Stomach (tissue), 9 donors: ENCODE data around the gene SERPIND1. TPM values are rescaled to one million over a fixed set of nuclear protein-coding genes. Genes with fewer than 3 reads are reported as not detected.
"Not testable (repeated sequence)": the region's sequence is repeated elsewhere in the genome, so short reads cannot be mapped to it uniquely, and the experiment has no call there.

Source experiments
- DNase-seq, 2 donors: peaks; one replicate each; pipeline versions ENCODE4 v3.0.0 to v3.0.0-alpha.2; 2013 to 2019
- H3K27ac ChIP-seq, 5 donors: fragments of 200-600 bp in 4 of 5; sonication (generic) in 4 of 5; one replicate each; pipeline ENCODE4 v1.5.1; 2013 to 2019; ENCODE audit warnings: mild to moderate bottlenecking in 1 of 5, moderate library complexity in 1 of 5
- H3K27me3 ChIP-seq, 3 donors: fragments of 200-600 bp; sonication (generic); one replicate each; pipeline ENCODE4 v1.5.1; 2017 to 2019; ENCODE audit warnings: mixed run types in 1 of 3
- H3K36me3 ChIP-seq, 4 donors: fragments of 200-600 bp; sonication (generic); 1 replicate in 3 of 4; 2 replicates in 1 of 4; pipeline ENCODE4 v1.5.1; 2016 to 2019
- H3K4me1 ChIP-seq, 4 donors: fragments of 200-600 bp; sonication (generic); one replicate each; pipeline ENCODE4 v1.5.1; 2016 to 2019
- H3K4me3 ChIP-seq, 4 donors: fragments of 200-600 bp; sonication (generic) in 3 of 4; one replicate each; pipeline ENCODE4 v1.5.1; 2016 to 2019; ENCODE audit warnings: mild to moderate bottlenecking in 1 of 4
- H3K9me3 ChIP-seq, 4 donors: fragments of 200-600 bp; sonication (generic); one replicate each; pipeline ENCODE4 v1.5.1; 2016 to 2019
- CTCF ChIP-seq, 7 experiments: fragments of 450-650 bp in 4 of 7; fragments of 200-600 bp in 3 of 7; sonication (generic) in 3 of 7; IDR thresholded peaks; one replicate each; pipeline ENCODE4 v1.5.1; 2016 to 2019; ENCODE audit warnings: antibody characterized with exemption in 7 of 7, control low read depth in 2 of 7, mild to moderate bottlenecking in 1 of 7
- EP300 ChIP-seq: sonication (generic); formaldehyde crosslinking; IDR thresholded peaks from one replicate; pipeline ENCODE4 v1.6.1; 2017; ENCODE audit warnings: antibody characterized with exemption
- POLR2A ChIP-seq, 4 donors: fragments of 450-650 bp; IDR thresholded peaks; one replicate each; pipeline ENCODE4 v1.6.1; 2016; ENCODE audit warnings: antibody characterized with exemption in 4 of 4, control low read depth in 2 of 4, mild to moderate bottlenecking in 1 of 4, moderate library complexity in 1 of 4
- POLR2AphosphoS5 ChIP-seq, 3 donors: sonication (generic); formaldehyde crosslinking; IDR thresholded peaks; one replicate each; pipeline ENCODE4 v1.6.1; 2016; ENCODE audit warnings: antibody characterized with exemption in 3 of 3
- WGBS, 5 donors: extraction: QIAGEN DNeasy Blood & Tissue Kit in 3 of 5; methylation state at CpG; one replicate each; pipeline versions ENCODE4 v1.1.5 to v1.1.7; 2013 to 2018; 5-methylcytosine and 5-hydroxymethylcytosine counted together
- intact Hi-C: fragments of 100-400 bp; cut with DNase I; formaldehyde crosslinking; loops from one replicate; pipeline ENCODE4 v1.15.1; 2023; ENCODE audit warnings: low total_unique reads
- polyA plus RNA-seq, 3 donors: library from polyadenylated mRNA; stranded (reverse); fragments of 200-250 nt; gene quantifications; one replicate each; pipeline ENCODE4 v1.2.3, GENCODE V29; 2013
- total RNA-seq, 5 donors: library from RNA; depleted of rRNA; stranded (reverse); fragments of >200 nt; gene quantifications; one replicate each; pipeline versions ENCODE4 v1.1.0 to v1.2.3, GENCODE V29; 2014 to 2016
- donor health status: healthy with polysubstance abuse.
- donor health status: Bipolar disorder and iron deficiency.
- donor health status: healthy.

Gene SERPIND1
- total and polyA plus RNA-seq, 8 donors = 0.10 to 0.55 (median 0.46) TPM; not detected in 5

GRCh38 chr22:20766530-20766929 lies 7.4 kb upstream of the SERPIND1 start:
- H3K27ac ChIP-seq = no peak overlapping the region
- H3K36me3 ChIP-seq = peaks cover 26 to 70% (median 59%) of the 10 kb centered on the region in 4 donors
- H3K4me1 ChIP-seq = no peaks in the 10 kb centered on the region
- intact Hi-C loops = no loop called here
- H3K9me3 ChIP-seq = no peaks in the 10 kb centered on the region
- WGBS, 5 donors = 93 to 99% (median 98%) methylated on average over 7 of the region's 7 CpGs
- no peaks in the 10 kb centered on the region for H3K27me3 ChIP-seq
- H3K4me3 ChIP-seq = no peak overlapping the region
- TF ChIP-seq POLR2A (IDR thresholded peaks at IDR 0.05) = no peak
- no peak for TF ChIP-seq EP300
- TF ChIP-seq CTCF (IDR thresholded peaks at IDR 0.05) = no peak
- no peak for TF ChIP-seq POLR2AphosphoS5 (IDR thresholded peaks at IDR 0.05)
- DNase-seq = no peak

- intact Hi-C loops = not testable (repeated sequence)
These were observed 4.5 kb upstream of the SERPIND1 start for GRCh38 chr22:20769496-20769826.

GRCh38 chr22:20771918-20772625 lies 1.8 kb upstream of the SERPIND1 start:
- DNase-seq = no peak
- Histone ChIP-seq H3K4me3 (no peak overlapping the region), H3K27ac (no peak overlapping the region), H3K4me1 (peaks cover 0 to 8% (median 0%) of the 10 kb centered on the region in 4 donors), H3K9me3 (no peaks in the 10 kb centered on the region), H3K27me3 (no peaks in the 10 kb centered on the region), H3K36me3 (peaks cover 0 to 68% (median 38%) of the 10 kb centered on the region in 4 donors)
- WGBS, 5 donors = 83 to 93% (median 87%) methylated on average over 9 of the region's 9 CpGs
- TF ChIP-seq POLR2A (IDR thresholded peaks at IDR 0.05) (no peak), EP300 (no peak), CTCF (IDR thresholded peaks at IDR 0.05) (no peak), POLR2AphosphoS5 (IDR thresholded peaks at IDR 0.05) (no peak)
- intact Hi-C loops = no loop called here

More at GRCh38 chr22:20769496-20769826, 4.5 kb upstream of the SERPIND1 start:
- not testable (repeated sequence) for H3K27me3 ChIP-seq, DNase-seq, H3K4me1 ChIP-seq, H3K4me3 ChIP-seq, H3K27ac ChIP-seq, H3K9me3 ChIP-seq
- WGBS, 5 donors = 83 to 95% (median 92%) methylated on average over 9 of the region's 9 CpGs
- H3K36me3 ChIP-seq = peaks cover 9 to 69% (median 46%) of the 10 kb centered on the region in 4 donors

GRCh38 chr22:20774882-20775281 lies 969 bp downstream of the SERPIND1 start:
- Histone ChIP-seq H3K27ac (no peak overlapping the region), H3K27me3 (no peaks in the 10 kb centered on the region), H3K4me1 (peaks cover 5 to 21% (median 9%) of the 10 kb centered on the region in 4 donors), H3K36me3 (peaks cover 13 to 64% (median 53%) of the 10 kb centered on the region in 4 donors), H3K9me3 (no peaks in the 10 kb centered on the region), H3K4me3 (no peak overlapping the region)
- no peak for DNase-seq
- WGBS, 5 donors = 88 to 92% (median 91%) methylated on average over 4 of the region's 4 CpGs
- TF ChIP-seq POLR2A (IDR thresholded peaks at IDR 0.05) = no peak
- TF ChIP-seq POLR2AphosphoS5 (IDR thresholded peaks at IDR 0.05) = no peak
- no peak for TF ChIP-seq CTCF (IDR thresholded peaks at IDR 0.05)
- TF ChIP-seq EP300 = no peak
- intact Hi-C loops = no loop called here

- Histone ChIP-seq H3K4me1 (peaks cover 5 to 21% (median 9%) of the 10 kb centered on the region in 4 donors), H3K9me3 (no peaks in the 10 kb centered on the region), H3K36me3 (peaks cover 14 to 64% (median 55%) of the 10 kb centered on the region in 4 donors), H3K4me3 (no peak overlapping the region), H3K27ac (no peak overlapping the region), H3K27me3 (no peaks in the 10 kb centered on the region)
- WGBS, 5 donors = 61 to 84% (median 71%) methylated on average over 4 of the region's 4 CpGs
- TF ChIP-seq CTCF (IDR thresholded peaks at IDR 0.05) (no peak), POLR2A (IDR thresholded peaks at IDR 0.05) (no peak), POLR2AphosphoS5 (IDR thresholded peaks at IDR 0.05) (no peak), EP300 (no peak)
- no peak for DNase-seq
- intact Hi-C loops = no loop called here
These were observed 1.5 kb downstream of the SERPIND1 start for GRCh38 chr22:20775342-20775895.
